Upper lobe of right lung (tissue), 1 donor: ENCODE data around the gene ALK. TPM values are rescaled to one million over a fixed set of nuclear protein-coding genes. Genes with fewer than 3 reads are reported as not detected.

Experiments used
- ATAC-seq: fragments of 200-7000 bp; cut with Tn5 transposase; one replicate; pipeline ENCODE4 v1.9.1; 2020; ENCODE audit warnings: mild to moderate bottlenecking, moderate library complexity
- DNase-seq: peaks from one replicate; pipeline ENCODE4 v3.0.0-alpha.2; 2020
- H3K27ac ChIP-seq: fragments of 200-600 bp; one replicate; pipeline ENCODE4 v1.8.0; 2022
- H3K27me3 ChIP-seq: fragments of 200-600 bp; one replicate; pipeline ENCODE4 v1.8.0; 2022; ENCODE audit warnings: mild to moderate bottlenecking
- H3K36me3 ChIP-seq: fragments of 200-600 bp; one replicate; pipeline ENCODE4 v1.8.0; 2022
- H3K4me1 ChIP-seq: fragments of 200-600 bp; one replicate; pipeline ENCODE4 v1.8.0; 2022
- H3K4me3 ChIP-seq: fragments of 200-600 bp; one replicate; pipeline ENCODE4 v1.8.0; 2022; ENCODE audit warnings: mild to moderate bottlenecking
- H3K9me3 ChIP-seq: fragments of 200-600 bp; one replicate; pipeline ENCODE4 v1.8.0; 2022
- intact Hi-C: fragments of 100-400 bp; cut with DNase I; formaldehyde crosslinking; loops from one replicate; pipeline ENCODE4 v1.11.0; 2022
- total RNA-seq: library from RNA; stranded (reverse); fragmentation: NEBNext Ultra II Directional; extraction: Animal tissue kit (Norgen Biotek cat#: 25700); gene quantifications from one replicate; pipeline ENCODE4 v1.2.1, GENCODE V29; 2021
- TF ChIP-seq, protein P1 (sequence below): fragments of 200-600 bp; IDR thresholded peaks from one replicate; pipeline ENCODE4 v1.8.0; 2022; ENCODE audit warnings: antibody characterized with exemption
- donor health status: DM: no; HTN: yes; CAD: no; lungs with severe emphysema.

The ALK gene
- total RNA-seq, 1 donor from 2014 or later: not detected

DNA sequence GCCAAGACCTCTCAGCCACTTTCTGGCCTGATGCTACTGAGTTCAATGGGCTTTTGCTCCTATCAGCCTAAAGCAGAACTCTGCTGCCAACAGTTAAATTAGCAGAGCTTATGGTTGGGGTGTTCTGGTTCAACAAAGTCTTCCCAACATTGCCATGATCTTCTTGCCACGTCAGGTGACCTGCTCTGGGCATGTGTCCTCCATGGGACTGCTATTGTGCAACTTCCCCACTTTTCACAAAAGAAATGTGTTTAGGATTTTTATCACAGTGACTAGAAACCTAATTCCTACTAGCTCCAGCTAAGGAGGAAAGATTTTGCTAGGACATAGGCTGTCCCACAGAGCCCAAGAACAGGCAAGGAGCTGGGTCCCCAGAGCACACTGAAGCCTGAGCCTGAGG, 56.4 kb downstream of the ALK start:
- Histone ChIP-seq H3K36me3 (no peaks in the 10 kb centered on the region), H3K27ac (no peak overlapping the region), H3K27me3 (no peaks in the 10 kb centered on the region), H3K4me1 (no peaks in the 10 kb centered on the region), H3K4me3 (no peak overlapping the region), H3K9me3 (no peaks in the 10 kb centered on the region)
- DNase-seq (no peak), ATAC-seq (no peak)
- intact Hi-C loops: no loop called here
- TF ChIP-seq, protein P1, sequence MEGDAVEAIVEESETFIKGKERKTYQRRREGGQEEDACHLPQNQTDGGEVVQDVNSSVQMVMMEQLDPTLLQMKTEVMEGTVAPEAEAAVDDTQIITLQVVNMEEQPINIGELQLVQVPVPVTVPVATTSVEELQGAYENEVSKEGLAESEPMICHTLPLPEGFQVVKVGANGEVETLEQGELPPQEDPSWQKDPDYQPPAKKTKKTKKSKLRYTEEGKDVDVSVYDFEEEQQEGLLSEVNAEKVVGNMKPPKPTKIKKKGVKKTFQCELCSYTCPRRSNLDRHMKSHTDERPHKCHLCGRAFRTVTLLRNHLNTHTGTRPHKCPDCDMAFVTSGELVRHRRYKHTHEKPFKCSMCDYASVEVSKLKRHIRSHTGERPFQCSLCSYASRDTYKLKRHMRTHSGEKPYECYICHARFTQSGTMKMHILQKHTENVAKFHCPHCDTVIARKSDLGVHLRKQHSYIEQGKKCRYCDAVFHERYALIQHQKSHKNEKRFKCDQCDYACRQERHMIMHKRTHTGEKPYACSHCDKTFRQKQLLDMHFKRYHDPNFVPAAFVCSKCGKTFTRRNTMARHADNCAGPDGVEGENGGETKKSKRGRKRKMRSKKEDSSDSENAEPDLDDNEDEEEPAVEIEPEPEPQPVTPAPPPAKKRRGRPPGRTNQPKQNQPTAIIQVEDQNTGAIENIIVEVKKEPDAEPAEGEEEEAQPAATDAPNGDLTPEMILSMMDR: no peak

DNA sequence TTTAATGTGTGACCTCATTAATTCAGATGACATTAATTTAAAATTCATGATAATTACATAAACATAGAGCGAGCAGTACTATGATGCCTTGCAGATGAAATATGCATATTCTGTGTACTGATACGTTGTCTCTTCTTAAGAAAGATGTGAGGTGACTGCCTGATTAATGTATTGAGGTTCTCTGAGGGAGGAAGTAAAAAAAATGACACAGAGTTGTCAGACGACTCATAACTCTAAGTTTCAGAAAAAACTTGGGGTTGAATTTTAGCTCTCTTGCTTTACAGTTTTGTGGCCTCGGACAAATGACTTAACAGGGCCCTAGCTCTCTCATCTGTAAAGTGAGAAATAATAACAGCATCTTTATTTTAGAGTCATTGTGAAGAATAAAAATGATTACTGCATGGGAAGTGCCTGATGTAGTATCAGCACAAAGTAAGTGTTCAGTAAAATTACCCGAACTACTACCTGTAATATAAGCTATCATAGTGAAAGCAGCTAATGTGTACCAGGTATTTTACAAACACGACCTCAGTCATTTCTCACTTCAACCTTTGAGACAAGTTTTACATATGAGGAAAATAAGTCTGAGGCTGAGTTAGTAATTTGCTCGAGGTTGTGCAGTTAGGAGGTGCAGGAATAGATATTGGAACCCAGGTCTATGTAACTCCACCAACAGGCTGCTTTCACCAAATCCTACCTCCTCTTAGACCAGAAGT, 65.3 kb downstream of the ALK start:
- no peaks in the 10 kb centered on the region for H3K36me3 ChIP-seq
- intact Hi-C loops: no loop called here
- DNase-seq (no peak), ATAC-seq (no peak)
- H3K27ac ChIP-seq: no peak overlapping the region
- peaks cover 3% of the 10 kb centered on the region for H3K27me3 ChIP-seq
- no peaks in the 10 kb centered on the region for H3K4me1 ChIP-seq
- H3K9me3 ChIP-seq: no peaks in the 10 kb centered on the region
- TF ChIP-seq, protein P1: no peak
- no peak overlapping the region for H3K4me3 ChIP-seq

- ATAC-seq: no peak
- DNase-seq: no peak
- TF ChIP-seq, protein P1: no peak
- intact Hi-C loops: no loop called here
- Histone ChIP-seq H3K4me1 (no peaks in the 10 kb centered on the region), H3K36me3 (no peaks in the 10 kb centered on the region), H3K4me3 (no peak overlapping the region), H3K27ac (no peak overlapping the region), H3K9me3 (no peaks in the 10 kb centered on the region), H3K27me3 (no peaks in the 10 kb centered on the region)
Observed at GRCh38 chr2:29850794-29851193, 70.6 kb downstream of the ALK start.

DNA sequence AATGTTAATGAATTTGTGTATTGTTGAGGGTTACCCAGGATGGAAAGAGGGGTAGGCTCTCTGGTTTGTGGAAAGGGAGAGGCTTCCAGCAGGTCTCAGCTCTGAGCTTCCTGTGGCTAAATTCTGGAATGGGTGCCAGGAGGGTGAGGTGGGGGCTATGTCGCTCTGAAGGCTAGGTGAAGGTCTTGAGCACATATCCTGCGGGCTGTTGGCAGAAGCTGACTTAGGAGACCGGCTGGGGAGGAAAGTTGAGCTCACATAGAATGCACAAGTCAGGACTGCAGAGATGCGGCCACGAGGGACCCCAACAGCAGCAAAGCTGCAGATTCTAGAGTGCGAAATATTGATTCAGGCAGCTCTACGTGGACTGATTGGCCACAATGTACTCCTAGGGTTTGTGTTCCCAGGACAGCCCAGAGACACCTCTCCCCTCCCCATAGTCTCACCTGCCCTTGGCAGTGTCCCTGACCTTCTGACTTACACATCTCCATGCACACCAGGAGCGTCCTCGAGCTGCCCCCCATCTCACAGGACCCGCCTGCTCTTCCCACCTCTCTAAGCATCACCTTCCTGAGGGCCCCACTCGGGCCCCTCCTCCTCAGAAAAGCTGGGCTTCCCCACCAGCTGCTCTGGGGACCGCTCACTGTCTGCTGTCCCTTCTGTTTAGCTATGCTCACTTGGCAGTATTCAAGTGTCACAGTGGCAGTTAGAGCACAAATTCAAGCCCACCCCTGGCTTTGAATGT, 72.6 kb downstream of the ALK start:
- no peak for DNase-seq
- Histone ChIP-seq H3K4me3 (no peak overlapping the region), H3K36me3 (no peaks in the 10 kb centered on the region), H3K4me1 (no peaks in the 10 kb centered on the region), H3K27ac (no peak overlapping the region), H3K9me3 (no peaks in the 10 kb centered on the region), H3K27me3 (no peaks in the 10 kb centered on the region)
- intact Hi-C loops: no loop called here
- TF ChIP-seq, protein P1: no peak
- no peak for ATAC-seq

- TF ChIP-seq, protein P1: no peak
- Histone ChIP-seq H3K9me3 (no peaks in the 10 kb centered on the region), H3K4me3 (no peak overlapping the region), H3K36me3 (no peaks in the 10 kb centered on the region), H3K4me1 (no peaks in the 10 kb centered on the region), H3K27ac (no peak overlapping the region), H3K27me3 (no peaks in the 10 kb centered on the region)
- intact Hi-C loops: no loop called here
- ATAC-seq (no peak), DNase-seq (no peak)
Observed at GRCh38 chr2:29847886-29848285, 73.5 kb downstream of the ALK start.
